LNCAP (cell line): ENCODE measurements around the gene ANXA5.

Experiments used
- CTCF ChIP-seq: fragments of 450-650 bp; IDR thresholded peaks from 2 replicates; pipeline ENCODE4 v1.5.1; 2017; ENCODE audit warnings: mild to moderate bottlenecking

ANXA5 gene

GRCh38 chr4:121693886-121694285 lies 2.9 kb downstream of the ANXA5 start:
- TF ChIP-seq CTCF, result no peak

- no peak for TF ChIP-seq CTCF
Observed at GRCh38 chr4:121693450-121693849, 3.3 kb downstream of the ANXA5 start.

- TF ChIP-seq CTCF, result no peak
Observed at GRCh38 chr4:121692261-121692660, 4.5 kb downstream of the ANXA5 start.

GRCh38 chr4:121690001-121690400 lies 6.8 kb downstream of the ANXA5 start:
- TF ChIP-seq CTCF, result no peak

GRCh38 chr4:121688701-121689100 lies 8.1 kb downstream of the ANXA5 start:
- TF ChIP-seq CTCF, result no peak

DNA sequence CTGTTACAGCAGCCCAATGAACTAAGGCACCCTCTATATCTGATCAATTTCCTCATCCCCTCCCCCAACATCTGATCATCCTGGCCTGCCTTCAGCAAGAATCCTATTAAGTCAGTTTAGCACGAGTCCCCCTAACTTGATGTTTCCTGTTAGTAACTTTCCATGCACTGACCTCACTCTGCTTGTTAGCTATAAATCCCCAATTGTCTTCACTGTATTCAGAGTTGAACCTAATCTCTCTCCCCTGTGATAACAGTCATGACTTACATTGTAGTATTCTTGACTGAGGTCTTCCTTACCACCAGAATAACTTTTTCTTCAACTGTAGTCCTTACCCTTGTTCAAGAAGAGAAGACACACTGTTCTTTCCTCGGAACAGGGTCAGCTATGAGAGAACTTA lies 8.5 kb downstream of the ANXA5 start:
- no peak for TF ChIP-seq CTCF

GRCh38 chr4:121686255-121686654 lies 10.5 kb downstream of the ANXA5 start:
- TF ChIP-seq CTCF, result no peak

- TF ChIP-seq CTCF, result no peak
Observed at GRCh38 chr4:121685257-121685656, 11.5 kb downstream of the ANXA5 start.
